Stimulated activated CD8-positive, alpha-beta memory T cell treated with anti-CD3 and anti-CD28 coated beads, Interleukin-15, amount 100 ng/mL, for 48 hours (primary cell): ENCODE results near the gene SLC26A6.

Source experiments
- DNase-seq, 2 donors: peaks; one replicate each; pipeline ENCODE4 v3.0.0-alpha.2; 2020; ENCODE audit warnings: low read depth in 2 of 2

The SLC26A6 gene

DNA sequence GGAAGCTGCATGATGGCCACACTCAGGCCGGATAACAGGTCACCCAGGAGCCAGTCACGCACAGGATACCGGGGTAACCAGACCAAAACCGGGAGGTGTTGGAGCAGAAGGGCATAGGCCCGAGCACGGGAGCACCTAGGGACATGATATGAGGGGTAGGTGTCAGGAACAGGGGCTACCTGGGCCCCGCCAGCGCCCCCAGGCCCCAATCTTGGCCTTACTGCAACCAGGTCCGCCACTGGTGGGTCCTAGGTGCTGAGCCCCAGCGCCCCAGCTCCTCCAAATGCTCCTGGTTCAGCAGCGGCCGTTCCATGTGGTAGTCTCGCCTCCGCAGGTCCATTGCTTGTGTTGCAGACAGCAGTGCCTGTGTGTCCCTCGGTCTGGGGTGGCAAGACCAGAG is 2.0 kb downstream of the SLC26A6 start:
- DNase-seq = no peak

DNA sequence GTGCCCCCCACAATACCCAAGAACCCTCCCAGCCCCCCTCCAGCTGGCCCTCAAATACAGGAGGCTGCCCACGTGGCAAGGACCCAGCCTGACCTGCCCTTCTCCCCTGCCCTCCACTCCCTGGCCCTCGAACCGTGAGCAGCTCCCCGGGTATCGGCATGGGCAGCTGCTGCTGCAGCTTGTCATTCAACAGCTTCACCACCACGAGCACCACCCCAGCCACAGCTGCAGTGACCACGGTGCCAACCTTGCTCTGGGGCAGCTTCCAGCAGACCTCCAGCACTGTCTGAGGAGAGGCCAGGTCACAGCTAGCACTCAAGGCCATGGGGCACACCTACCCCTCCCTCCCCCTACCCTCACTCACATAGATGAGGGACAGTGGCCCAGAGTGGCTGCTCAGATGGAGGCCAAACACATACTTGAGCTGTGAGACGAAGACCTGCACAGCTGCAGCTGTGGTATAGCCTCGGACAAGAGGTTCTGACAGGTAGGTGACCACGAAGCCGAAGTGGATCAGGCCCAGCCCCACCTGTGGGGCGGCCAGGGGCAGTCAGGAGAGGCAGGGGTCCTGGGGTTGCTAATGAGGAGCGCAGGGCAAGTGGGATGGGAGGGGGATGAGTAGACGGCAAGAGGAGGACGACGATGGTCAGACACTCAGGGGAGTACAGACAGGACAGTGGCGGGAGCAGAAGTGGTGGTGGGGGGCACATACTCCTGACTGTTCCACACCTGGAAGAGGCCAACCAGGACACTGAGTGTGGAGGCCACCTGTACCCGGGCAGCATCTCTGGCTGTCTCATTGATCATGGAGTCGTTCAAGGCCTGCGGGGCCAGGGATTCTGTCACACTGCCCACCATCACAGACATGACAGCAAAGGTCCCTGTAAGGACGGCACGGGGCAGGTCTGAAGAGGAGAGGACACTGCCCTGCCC is 3.5 kb downstream of the SLC26A6 start:
- no peak for DNase-seq

DNA sequence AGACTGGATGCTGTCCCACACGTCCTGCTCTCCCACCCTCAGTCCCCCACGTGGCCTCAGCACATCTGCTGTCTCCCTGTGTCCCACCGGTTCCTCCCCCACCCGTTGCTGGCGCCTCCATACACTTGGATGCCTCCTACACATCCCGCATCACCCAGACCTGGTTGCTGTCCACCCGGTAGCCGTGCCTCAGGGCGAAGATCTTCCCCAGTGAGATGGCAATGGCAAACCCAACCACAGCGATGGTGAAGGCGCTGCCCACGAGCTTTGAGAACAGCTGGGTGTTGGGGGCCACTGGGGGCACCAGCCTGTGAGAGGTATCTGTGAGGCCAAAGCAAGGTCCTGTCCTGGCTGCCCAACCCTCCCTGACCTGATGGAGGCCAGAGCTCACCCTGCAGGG is 4.4 kb downstream of the SLC26A6 start:
- no peak for DNase-seq

DNA sequence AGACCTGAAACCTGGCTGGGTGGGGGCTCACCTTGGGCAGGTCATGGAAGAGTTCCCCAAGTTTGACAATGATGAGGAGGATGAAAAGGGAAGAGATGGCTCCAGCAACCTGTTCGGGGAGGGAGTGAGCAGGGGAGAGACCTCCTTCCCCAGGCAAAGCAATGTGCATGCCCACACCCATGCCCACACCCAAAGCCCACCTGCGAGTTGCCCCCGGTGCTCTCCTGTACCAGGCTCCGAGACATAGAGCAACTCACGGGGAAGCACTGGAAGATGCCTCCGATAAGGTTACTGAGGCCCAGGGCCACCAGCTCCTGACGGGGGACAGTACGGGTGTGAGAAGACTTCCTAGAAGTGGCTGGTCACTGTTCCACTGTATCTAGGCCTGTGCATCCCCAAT is 4.9 kb downstream of the SLC26A6 start:
- no peak for DNase-seq

DNA sequence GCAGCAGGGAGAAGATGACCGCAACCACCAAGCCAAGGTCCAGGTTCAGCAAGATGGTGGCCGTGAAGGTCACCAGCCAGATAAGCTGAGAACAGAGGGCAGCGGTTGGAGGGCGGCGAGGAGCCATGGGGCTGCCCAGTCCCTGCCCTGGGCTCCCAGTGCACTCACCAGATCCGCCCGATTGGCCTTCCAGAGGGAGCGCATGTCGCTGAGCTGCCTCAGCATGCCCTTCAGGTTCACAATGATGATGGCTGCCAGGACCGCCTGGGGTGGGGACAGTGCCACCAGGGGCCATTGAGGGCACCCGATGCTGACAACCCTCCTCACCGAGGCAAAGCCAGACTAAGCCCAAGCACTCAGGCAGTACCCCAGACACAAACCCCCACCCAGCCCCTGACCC is 5.4 kb downstream of the SLC26A6 start:
- no peak for DNase-seq

DNA sequence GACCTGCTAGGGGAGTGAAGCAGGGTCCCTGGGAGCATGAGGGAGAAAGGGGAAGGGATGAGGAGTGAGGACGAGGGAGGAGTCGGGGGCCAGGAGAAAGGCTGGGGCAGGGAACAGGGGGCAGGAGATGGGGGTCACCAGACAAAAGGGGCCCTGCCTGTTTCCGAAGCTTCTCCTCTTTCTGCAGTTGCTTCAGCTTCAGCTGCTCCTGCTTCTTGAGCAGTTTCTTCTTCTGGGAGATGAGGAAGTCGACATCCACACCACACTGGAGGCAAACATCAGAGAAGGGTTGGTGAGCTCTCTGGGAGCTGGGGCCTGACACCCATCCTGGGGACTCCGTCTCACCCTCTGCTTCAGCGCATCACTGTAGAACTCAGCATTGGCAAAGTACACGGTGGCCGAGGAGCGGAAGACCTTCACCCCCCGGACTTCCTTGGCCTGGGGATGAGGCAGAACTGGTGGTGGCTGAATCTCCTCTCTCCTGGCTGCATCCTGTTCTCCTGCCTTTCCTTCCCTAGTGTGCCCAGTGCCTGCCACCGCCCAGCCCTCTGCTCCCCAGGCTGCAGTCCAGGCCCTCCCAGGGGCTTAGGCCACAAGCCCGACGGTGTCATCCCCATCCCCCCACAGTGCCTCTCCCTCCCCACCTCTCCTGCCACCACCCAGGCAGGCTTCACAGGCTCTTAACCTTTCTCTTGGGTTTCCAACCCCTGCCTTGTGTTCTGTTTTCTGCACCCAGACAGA is 6.8 kb downstream of the SLC26A6 start:
- no peak for DNase-seq

DNA sequence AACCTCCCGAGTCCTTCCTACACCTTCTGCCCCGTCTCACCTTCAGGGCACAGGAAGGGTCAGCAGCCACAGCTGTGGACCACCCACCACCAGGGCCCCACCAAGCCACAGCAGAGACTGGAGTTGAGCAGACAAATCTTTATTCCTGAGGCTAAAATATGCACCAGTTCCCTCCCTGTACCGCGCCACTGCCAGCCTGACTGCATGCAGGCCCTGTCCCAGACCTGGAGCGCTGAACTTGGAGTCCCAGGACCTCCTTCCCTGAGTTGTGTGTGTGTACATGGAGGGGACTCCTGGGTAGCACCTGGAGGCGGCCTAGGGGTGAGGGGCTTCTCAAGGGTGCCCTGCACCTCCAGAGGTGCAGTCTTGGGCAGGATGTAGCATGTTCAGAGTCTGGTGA is 9.7 kb downstream of the SLC26A6 start:
- DNase-seq = no peak

DNA sequence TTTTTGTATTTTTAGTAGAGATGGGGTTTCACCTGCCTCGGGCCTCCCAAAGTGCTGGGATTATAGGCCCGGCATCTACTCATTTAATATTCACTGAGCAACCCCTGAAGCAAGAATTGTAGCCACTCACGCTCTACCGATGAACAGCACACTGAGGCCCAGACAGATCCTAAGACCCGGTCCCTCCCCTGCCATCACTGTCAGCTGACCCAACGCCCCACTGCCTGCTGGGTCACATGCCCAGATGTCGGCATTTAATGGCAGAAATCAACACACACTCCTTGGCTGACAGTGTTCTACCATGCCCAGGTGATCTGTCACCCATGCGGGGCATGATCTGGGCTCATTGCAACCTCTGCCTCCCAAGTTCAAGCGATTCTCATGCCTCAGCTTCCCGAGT is 10.5 kb downstream of the SLC26A6 start:
- no peak for DNase-seq

DNA sequence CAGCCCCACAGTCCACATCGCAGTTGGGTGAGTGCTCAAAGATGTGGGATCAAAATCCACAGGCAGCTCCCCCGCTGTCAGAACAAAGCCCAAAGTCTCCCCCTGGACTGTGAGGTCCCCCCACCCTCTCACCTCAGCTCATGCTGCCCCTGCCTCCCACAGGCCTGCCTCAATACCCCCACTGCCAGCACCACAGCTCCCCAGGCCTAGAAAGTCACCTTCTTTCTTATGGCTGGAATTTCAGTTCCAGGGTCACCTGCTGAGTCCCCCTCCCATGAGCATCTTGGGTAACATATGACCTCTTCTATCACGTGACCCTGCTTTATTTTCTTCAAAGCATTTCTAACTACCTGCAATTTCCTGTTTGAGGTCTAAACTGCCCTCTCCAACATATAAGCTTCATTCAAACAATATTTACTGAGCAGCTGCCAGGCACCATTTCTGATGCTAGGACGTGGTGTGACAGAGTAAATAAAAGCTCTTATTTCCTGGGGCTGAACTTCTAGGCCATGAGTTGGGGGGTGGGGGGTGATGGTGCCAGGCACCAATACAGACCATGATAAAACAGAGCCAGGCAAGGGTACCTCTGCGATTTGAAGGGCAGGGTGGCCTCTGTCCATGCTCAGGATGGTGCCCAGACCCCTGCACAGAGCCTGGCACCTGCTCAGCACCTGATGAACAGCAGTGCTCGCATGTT is 11.3 kb downstream of the SLC26A6 start:
- no peak for DNase-seq

DNA sequence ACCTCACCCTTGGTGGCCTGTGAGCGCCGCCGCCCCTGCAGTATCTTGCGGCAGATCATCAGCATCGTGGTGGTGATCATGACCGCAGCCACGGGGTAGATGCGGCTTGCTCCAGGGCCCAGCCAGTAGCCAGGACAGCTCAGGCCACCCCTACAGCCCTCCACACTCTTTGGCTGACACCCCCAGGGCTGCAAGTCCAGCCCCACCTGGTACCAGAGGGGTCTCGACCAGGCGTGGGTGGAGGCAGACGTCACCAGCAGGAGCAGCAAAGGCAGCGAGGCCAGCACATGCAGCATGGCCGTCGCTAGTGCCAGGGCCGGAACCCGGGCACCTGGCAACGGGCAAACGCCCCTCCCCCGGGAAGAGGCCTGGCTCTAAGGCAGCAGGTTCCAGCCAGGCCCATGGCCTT is 13.8 kb downstream of the SLC26A6 start, which contains the start of gene TMEM89:
TMEM89 (minus strand) TSS at position 309 of the 409 bp plus-strand sequence; CDS start at position 296, 13 bp downstream.
- DNase-seq = no peak

DNA sequence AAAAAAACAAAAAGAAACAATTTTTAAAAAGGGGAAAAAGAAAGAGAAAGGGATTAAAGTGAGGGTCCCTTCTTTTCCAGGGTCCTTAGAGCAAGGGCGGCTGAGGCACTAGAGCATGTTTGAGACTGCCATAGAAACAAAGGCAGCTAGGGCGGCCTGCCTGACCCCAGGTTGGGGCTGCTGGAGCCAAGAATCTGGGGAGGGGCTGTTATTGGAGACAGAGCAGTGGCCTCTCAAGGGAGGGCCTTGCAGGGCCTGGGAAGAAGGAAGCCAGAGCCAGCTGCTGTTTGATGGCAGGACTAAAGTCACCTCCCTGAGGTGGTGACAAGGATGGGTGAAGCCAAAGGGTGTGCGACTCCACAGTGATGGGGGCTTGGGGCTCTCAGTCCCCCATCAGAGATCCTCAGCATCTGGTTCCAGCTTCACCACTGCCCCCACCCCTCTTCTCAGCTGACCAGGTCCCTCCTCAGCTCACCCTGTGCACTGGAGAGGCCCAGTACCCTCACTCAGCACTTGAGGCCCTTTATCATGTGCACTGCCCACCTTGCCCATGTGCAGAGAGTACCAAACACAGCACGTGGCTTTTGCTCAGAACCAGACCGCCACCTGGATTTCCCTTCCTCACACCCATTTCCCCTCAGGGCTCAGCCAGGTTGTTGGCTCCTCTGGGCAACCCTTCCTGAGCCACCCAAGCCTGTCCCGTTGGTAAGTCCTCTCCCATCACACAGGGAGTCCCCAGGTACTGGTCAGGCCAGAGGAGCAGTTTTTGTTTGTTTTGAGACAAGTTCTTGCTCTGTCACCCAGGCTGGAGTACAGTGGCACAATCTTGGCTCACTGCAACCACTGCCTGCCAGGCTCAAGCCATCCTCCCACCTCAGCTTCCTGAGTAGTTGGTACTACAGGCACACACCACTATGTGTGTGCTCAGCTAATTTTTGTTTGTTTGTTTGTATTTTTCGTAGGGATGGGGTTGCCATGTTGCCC is 15.4 kb downstream of the SLC26A6 start:
- DNase-seq = no peak

DNA sequence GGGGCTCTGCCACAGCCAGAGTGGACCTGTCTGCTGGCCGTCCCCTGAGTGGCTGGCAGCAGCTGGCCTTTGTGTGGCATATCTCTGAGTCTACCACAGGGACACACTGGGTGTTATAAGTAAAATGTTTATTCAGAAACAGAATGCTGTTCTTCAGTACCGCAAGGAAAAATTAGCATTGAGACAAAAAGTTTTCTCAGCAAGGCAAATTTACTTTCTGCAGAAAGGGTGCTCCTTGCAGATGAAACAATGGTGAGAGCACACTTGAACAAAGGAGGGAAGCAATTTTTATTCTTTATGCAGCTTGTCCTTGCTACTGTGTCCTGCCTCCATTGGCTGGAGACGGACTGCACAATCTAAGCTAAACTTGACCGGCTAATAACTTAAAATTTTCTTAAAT is 17.7 kb downstream of the SLC26A6 start:
- no peak for DNase-seq

DNA sequence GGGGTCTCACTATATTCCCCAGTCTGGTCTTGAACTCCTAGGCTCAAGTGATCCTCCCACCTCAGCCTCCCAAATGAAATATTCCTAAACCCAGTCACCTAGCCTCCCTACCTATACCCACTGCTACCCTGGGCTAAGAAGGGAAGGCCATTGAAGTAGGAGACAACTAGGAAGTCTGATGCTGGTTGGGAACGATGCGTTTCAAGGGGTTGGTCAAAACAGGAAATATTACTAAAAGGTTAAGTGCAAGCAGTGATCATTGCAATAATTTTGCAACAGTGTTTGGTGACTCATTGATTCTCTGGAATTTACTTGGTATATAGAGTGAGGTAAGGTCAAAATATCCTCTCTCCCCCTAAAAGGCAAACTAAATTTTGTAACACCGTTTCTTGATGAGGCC is 21.2 kb downstream of the SLC26A6 start:
- DNase-seq = no peak

DNA sequence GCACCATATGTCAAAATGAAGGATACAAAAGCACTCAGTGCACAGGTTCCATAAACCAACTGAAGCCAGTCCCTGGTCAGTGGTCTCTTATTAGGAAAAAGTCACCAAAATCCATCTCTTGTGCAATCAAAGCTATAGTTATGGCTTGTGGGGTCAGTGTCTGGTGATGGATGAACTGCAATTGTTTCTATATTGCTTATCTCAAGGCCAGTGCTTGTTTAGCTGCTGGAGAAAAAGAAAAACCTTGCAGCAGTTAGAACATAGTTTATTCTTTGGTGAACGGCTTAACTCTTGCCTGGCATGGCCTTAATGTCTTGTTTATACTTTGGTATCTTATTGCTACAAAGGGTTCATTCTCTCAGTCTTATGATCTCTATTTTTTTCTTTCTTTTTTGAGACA is 23.0 kb downstream of the SLC26A6 start:
- DNase-seq = no peak

DNA sequence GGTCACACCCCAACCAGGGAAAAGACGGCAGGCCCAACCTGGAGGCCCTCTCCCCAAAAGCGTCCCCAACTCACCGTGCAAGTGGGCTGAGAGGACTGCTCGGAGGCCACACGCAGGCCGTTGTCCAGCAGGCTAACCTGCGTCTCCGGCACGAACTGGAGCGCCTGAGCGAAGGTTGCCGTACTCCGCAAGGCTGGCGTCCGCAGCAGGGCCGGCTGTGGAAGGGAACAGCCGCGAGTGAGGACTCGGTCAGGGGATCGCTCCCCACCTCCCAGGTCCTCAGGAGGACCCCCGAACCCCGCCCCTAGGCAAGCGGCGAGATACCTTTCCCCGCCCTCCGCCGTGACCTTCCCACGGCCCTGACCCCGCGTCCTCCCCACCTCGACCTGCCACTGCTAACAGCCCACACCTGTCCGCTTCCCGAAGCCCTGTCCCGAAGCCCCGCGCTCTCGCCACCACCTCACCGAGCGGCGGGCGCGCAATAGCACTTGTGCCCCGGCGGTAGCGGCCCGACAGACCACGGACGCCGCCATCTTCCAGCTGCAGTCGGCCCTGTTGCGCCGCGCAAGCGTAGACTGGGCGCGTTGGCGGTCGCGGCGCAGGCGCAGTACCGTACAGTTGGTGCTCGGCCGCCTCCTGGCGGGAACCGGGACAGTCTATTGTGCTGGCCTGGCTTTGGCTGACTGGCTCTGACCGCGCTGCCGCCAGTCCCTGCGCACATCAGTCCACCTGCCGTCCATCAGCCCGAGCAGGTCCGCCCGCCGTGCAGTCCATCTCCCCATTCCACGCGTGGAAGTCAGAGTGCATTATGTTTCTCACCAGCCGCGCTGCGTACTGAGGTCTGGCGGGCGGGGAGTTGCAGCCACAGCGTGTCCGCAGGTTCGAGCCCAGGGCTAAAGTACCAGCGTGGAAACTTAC is 25.9 kb downstream of the SLC26A6 start, which contains the start of gene UQCRC1:
UQCRC1 (minus strand) TSS at position 559 of the 918 bp plus-strand sequence; CDS start at position 533, 26 bp downstream.
- DNase-seq = peak; percentile 90 to 91

DNA sequence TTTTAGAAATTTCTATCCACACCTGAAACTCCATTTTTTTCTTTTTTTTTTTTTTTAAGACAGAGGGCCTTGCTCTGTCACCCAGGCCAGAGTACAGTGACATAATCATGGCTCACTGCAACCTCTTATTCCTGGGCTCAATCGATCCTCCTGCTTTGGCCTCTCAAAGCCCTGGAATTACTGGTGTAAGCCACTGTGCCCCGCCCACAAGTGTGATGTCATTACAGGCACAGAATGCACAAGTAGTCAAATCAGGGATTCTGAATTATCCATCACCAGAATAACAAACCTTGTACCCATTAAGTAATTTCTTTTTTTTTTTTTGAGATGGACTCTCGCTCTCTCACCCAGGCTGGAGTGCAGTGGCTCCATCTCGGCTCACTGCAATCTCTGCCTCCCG is 27.7 kb downstream of the SLC26A6 start:
- no peak for DNase-seq

DNA sequence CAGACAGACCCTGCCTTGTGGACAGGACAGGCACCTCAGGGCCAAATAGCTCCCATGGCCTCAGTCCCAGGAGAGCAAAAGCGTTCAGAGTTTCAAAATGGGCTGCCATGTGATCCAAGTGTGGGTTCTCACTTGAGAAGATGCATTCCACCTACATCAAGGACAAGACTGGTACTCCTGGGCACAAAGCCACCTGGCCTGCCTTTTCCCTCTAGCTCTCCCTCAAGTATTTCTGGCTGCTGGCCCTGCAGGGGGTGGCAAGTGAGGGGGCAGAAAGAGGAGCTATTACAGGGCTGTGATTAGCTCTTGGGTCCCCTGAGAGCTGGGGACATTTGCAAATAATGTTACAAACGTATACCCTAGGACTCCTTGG is 33.7 kb downstream of the SLC26A6 start:
- DNase-seq = no peak

DNA sequence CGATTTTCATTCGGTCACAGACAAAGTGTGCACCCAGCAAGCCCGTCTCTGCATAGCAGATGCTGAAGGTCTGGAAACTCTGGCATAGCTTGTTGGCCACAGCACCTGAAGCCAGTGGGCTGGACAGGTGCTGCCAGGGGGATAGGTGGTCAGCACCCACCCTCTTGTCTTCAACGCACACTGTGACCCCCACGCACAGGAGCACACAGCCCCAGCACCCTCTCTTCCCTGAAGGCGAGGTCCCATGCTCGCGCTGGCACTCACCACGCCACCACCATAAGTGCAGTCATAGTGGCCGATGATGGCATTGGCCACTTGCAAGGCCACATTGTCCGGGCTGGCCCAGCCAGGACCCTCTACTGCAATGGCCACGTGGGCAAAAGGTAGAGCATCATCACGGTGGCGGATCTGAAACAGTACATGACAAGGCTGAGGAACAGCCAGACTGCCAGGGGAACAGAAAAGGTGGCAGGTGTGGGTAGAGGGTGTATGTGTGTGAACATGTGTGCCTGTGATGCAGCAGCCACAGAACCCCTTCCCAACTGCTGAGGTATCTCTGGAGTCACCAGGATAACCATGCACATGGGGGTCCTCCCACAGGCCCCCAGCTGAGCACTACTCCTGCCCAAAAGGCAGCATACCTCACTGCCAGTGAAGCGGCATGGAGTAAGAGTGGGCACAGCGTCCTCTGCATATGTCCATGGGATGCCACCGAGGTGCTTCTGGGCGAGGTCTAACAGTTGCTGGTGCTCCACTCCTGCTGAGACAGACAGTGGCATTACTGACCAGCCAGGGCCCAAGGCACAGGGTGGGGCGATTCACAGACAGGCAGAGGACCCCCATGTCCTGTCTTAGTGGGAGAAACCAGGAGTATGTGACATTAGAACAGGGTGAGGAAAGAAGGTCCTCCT is 34.3 kb downstream of the SLC26A6 start:
- no peak for DNase-seq
